ENCODE data around the gene CACNA1C.

CACNA1C gene

GRCh38 chr12:2265461-2266167 is 212.8 kb downstream of the CACNA1C start:
- in situ Hi-C loops (cut with MboI; ENCODE audit: low sequenced_read_pairs, unreplicated experiment), result no loop called here

GRCh38 chr12:2266666-2267620 is 214.2 kb downstream of the CACNA1C start:
- no peak for DNase-seq (ENCODE audit: low spot score)
- TF ChIP-seq CTCF (IDR thresholded peaks at IDR 0.05; ENCODE audit: borderline replicate concordance, control extremely low read depth, extremely low read depth, insufficient read depth, missing control alignments), result no peak
- in situ Hi-C loops (cut with MboI; ENCODE audit: low sequenced_read_pairs, unreplicated experiment), result no loop called here

More at GRCh38 chr12:2265461-2266167, 212.8 kb downstream of the CACNA1C start:
- no peak for TF ChIP-seq CTCF (IDR thresholded peaks at IDR 0.05; ENCODE audit: borderline replicate concordance, control extremely low read depth, extremely low read depth, insufficient read depth, missing control alignments)
- DNase-seq (ENCODE audit: low spot score), result no peak

GRCh38 chr12:2267703-2268470 is 215.1 kb downstream of the CACNA1C start:
- in situ Hi-C loops (cut with MboI; ENCODE audit: low sequenced_read_pairs, unreplicated experiment), result no loop called here
- DNase-seq (ENCODE audit: low spot score), result peak; percentile 11
- TF ChIP-seq CTCF (IDR thresholded peaks at IDR 0.05; ENCODE audit: borderline replicate concordance, control extremely low read depth, extremely low read depth, insufficient read depth, missing control alignments), result no peak

GRCh38 chr12:2268471-2269286 is 215.9 kb downstream of the CACNA1C start:
- DNase-seq (ENCODE audit: low spot score), result no peak
- no peak for TF ChIP-seq CTCF (IDR thresholded peaks at IDR 0.05; ENCODE audit: borderline replicate concordance, control extremely low read depth, extremely low read depth, insufficient read depth, missing control alignments)
- in situ Hi-C loops (cut with MboI; ENCODE audit: low sequenced_read_pairs, unreplicated experiment), result no loop called here

- no peak for TF ChIP-seq CTCF (IDR thresholded peaks at IDR 0.05; ENCODE audit: borderline replicate concordance, control extremely low read depth, extremely low read depth, insufficient read depth, missing control alignments)
- in situ Hi-C loops (cut with MboI; ENCODE audit: low sequenced_read_pairs, unreplicated experiment), result no loop called here
- DNase-seq (ENCODE audit: low spot score), result no peak
These were observed 218.1 kb downstream of the CACNA1C start for GRCh38 chr12:2270846-2271245.
